ENCODE data around the gene CD163L1.

GRCh38 chr12:7459973-7460372 lies 16.0 kb upstream of the CD163L1 start:
- no peak for TF ChIP-seq CTCF (IDR thresholded peaks at IDR 0.05)
- TF ChIP-seq POLR2A (IDR thresholded peaks at IDR 0.05): no peak

Data from lower leg skin (tissue), 3 donors.